ENCODE results near the gene SLC2A11.
"Not testable (repeated sequence)": the region's sequence is repeated elsewhere in the genome, so short reads cannot be mapped to it uniquely, and the experiment has no call there.

Gene SLC2A11

GRCh38 chr22:23906641-23907040 lies 49.0 kb downstream of the SLC2A11 start:
- WGBS (ENCODE audit: extremely low coverage, insufficient coverage, insufficient read length), result no CpG with 5 or more reads among the region's 4 CpGs

GRCh38 chr22:23907423-23907822 lies 49.7 kb downstream of the SLC2A11 start:
- H3K9ac ChIP-seq (ENCODE audit: low read length); H2BK120ac ChIP-seq (ENCODE audit: insufficient read depth, low read length, poor library complexity); H3K27ac ChIP-seq (ENCODE audit: low read depth, low read length); H3K27me3 ChIP-seq (ENCODE audit: insufficient read depth, low read length); H3K79me1 ChIP-seq (ENCODE audit: low read length); H4K91ac ChIP-seq (ENCODE audit: low read depth, low read length); H3K9me3 ChIP-seq (ENCODE audit: insufficient read depth, low read depth, low read length); H3K23ac ChIP-seq (ENCODE audit: low read length); H3K4me2 ChIP-seq (ENCODE audit: low read length); H2BK12ac ChIP-seq (ENCODE audit: low read length); H3K4me1 ChIP-seq (ENCODE audit: control insufficient read depth in 1 of 2, insufficient read depth in 2 of 2, low read length in 2 of 2); H3K4ac ChIP-seq (ENCODE audit: low read depth, low read length); H3K4me3 ChIP-seq (ENCODE audit: low read depth, low read length); H3K18ac ChIP-seq (ENCODE audit: low read length); H3K14ac ChIP-seq (ENCODE audit: low read length); H3K36me3 ChIP-seq (ENCODE audit: control insufficient read depth in 1 of 2, insufficient read depth in 2 of 2, low read length in 2 of 2); H2AFZ ChIP-seq (ENCODE audit: insufficient read depth, low read length, poor library complexity); H4K12ac ChIP-seq (ENCODE audit: low read depth, low read length); H2BK5ac ChIP-seq (ENCODE audit: low read depth, low read length, poor library complexity); H3K79me2 ChIP-seq (ENCODE audit: control insufficient read depth, insufficient read depth, low read length, poor library complexity); H2AK5ac ChIP-seq (ENCODE audit: low read length); H4K8ac ChIP-seq (ENCODE audit: low read depth, low read length): not testable (repeated sequence)
- DNase-seq, result peak; percentile 60 to 79
- no CpG with 5 or more reads among the region's 10 CpGs for WGBS (ENCODE audit: extremely low coverage, insufficient coverage, insufficient read length)

More at GRCh38 chr22:23906641-23907040, 49.0 kb downstream of the SLC2A11 start:
- Histone ChIP-seq H3K4me1 (ENCODE audit: control insufficient read depth in 1 of 2, insufficient read depth in 2 of 2, low read length in 2 of 2) (no peaks in the 10 kb centered on the region), H3K14ac (ENCODE audit: low read length) (no peak overlapping the region), H2BK12ac (ENCODE audit: low read length) (no peak overlapping the region), H3K9ac (ENCODE audit: low read length) (no peak overlapping the region), H3K4me2 (ENCODE audit: low read length) (no peak overlapping the region), H3K9me3 (ENCODE audit: insufficient read depth, low read depth, low read length) (peaks cover 3% of the 10 kb centered on the region), H2BK120ac (ENCODE audit: insufficient read depth, low read length, poor library complexity) (no peak overlapping the region), H4K91ac (ENCODE audit: low read depth, low read length) (no peak overlapping the region), H3K4ac (ENCODE audit: low read depth, low read length) (no peak overlapping the region), H3K23ac (ENCODE audit: low read length) (no peak overlapping the region), H4K12ac (ENCODE audit: low read depth, low read length) (no peak overlapping the region), H3K27me3 (ENCODE audit: insufficient read depth, low read length) (no peaks in the 10 kb centered on the region), H2BK5ac (ENCODE audit: low read depth, low read length, poor library complexity) (no peak overlapping the region), H3K36me3 (ENCODE audit: control insufficient read depth in 1 of 2, insufficient read depth in 2 of 2, low read length in 2 of 2) (no peaks in the 10 kb centered on the region), H3K4me3 (ENCODE audit: low read depth, low read length) (no peak overlapping the region), H2AFZ (ENCODE audit: insufficient read depth, low read length, poor library complexity) (no peak overlapping the region), H4K8ac (ENCODE audit: low read depth, low read length) (no peak overlapping the region), H3K18ac (ENCODE audit: low read length) (no peak overlapping the region), H2AK5ac (ENCODE audit: low read length) (no peak overlapping the region), H3K79me2 (ENCODE audit: control insufficient read depth, insufficient read depth, low read length, poor library complexity) (no peaks in the 10 kb centered on the region), H3K27ac (ENCODE audit: low read depth, low read length) (no peak overlapping the region), H3K79me1 (ENCODE audit: low read length) (no peaks in the 10 kb centered on the region)
- no peak for DNase-seq

- no peaks in the 10 kb centered on the region for H3K27me3 ChIP-seq (ENCODE audit: insufficient read depth, low read length)
- peaks cover 0 to 4% of the 10 kb centered on the region in 2 experiments for H3K4me1 ChIP-seq (ENCODE audit: control insufficient read depth in 1 of 2, insufficient read depth in 2 of 2, low read length in 2 of 2)
- H4K91ac ChIP-seq (ENCODE audit: low read depth, low read length), result no peak overlapping the region
- no peak overlapping the region for H2AK5ac ChIP-seq (ENCODE audit: low read length)
- no peak overlapping the region for H2BK12ac ChIP-seq (ENCODE audit: low read length)
- no peak for DNase-seq
- peaks cover 3% of the 10 kb centered on the region for H3K79me2 ChIP-seq (ENCODE audit: control insufficient read depth, insufficient read depth, low read length, poor library complexity)
- H3K79me1 ChIP-seq (ENCODE audit: low read length), result peaks cover 2% of the 10 kb centered on the region
- no peak overlapping the region for H3K4me2 ChIP-seq (ENCODE audit: low read length)
- no CpG with 5 or more reads among the region's 11 CpGs for WGBS (ENCODE audit: extremely low coverage, insufficient coverage, insufficient read length)
- peak overlapping the region; percentile 32 for H2BK120ac ChIP-seq (ENCODE audit: insufficient read depth, low read length, poor library complexity)
- no peak overlapping the region for H3K14ac ChIP-seq (ENCODE audit: low read length)
- H3K18ac ChIP-seq (ENCODE audit: low read length), result no peak overlapping the region
- no peak overlapping the region for H2BK5ac ChIP-seq (ENCODE audit: low read depth, low read length, poor library complexity)
- H3K9ac ChIP-seq (ENCODE audit: low read length), result no peak overlapping the region
- no peaks in the 10 kb centered on the region for H3K36me3 ChIP-seq (ENCODE audit: control insufficient read depth in 1 of 2, insufficient read depth in 2 of 2, low read length in 2 of 2)
- no peak overlapping the region for H3K23ac ChIP-seq (ENCODE audit: low read length)
- H2AFZ ChIP-seq (ENCODE audit: insufficient read depth, low read length, poor library complexity), result no peak overlapping the region
- H3K9me3 ChIP-seq (ENCODE audit: insufficient read depth, low read depth, low read length), result peaks cover 1% of the 10 kb centered on the region
- H4K12ac ChIP-seq (ENCODE audit: low read depth, low read length), result no peak overlapping the region
- H3K27ac ChIP-seq (ENCODE audit: low read depth, low read length), result no peak overlapping the region
- H3K4me3 ChIP-seq (ENCODE audit: low read depth, low read length), result no peak overlapping the region
- no peak overlapping the region for H3K4ac ChIP-seq (ENCODE audit: low read depth, low read length)
- no peak overlapping the region for H4K8ac ChIP-seq (ENCODE audit: low read depth, low read length)
These were observed 51.0 kb downstream of the SLC2A11 start for GRCh38 chr22:23908587-23909205.

- no peak overlapping the region for H4K91ac ChIP-seq (ENCODE audit: low read depth, low read length)
- no peak for DNase-seq
- H2BK12ac ChIP-seq (ENCODE audit: low read length), result no peak overlapping the region
- H3K9ac ChIP-seq (ENCODE audit: low read length), result no peak overlapping the region
- no peak overlapping the region for H3K27ac ChIP-seq (ENCODE audit: low read depth, low read length)
- WGBS (ENCODE audit: extremely low coverage, insufficient coverage, insufficient read length), result no CpG with 5 or more reads among the region's 6 CpGs
- H3K4me3 ChIP-seq (ENCODE audit: low read depth, low read length), result no peak overlapping the region
- no peak overlapping the region for H3K4ac ChIP-seq (ENCODE audit: low read depth, low read length)
- H3K14ac ChIP-seq (ENCODE audit: low read length), result no peak overlapping the region
- H3K27me3 ChIP-seq (ENCODE audit: insufficient read depth, low read length), result no peaks in the 10 kb centered on the region
- H2BK120ac ChIP-seq (ENCODE audit: insufficient read depth, low read length, poor library complexity), result no peak overlapping the region
- no peak overlapping the region for H4K12ac ChIP-seq (ENCODE audit: low read depth, low read length)
- H3K18ac ChIP-seq (ENCODE audit: low read length), result no peak overlapping the region
- H2AK5ac ChIP-seq (ENCODE audit: low read length), result no peak overlapping the region
- H2BK5ac ChIP-seq (ENCODE audit: low read depth, low read length, poor library complexity), result no peak overlapping the region
- H4K8ac ChIP-seq (ENCODE audit: low read depth, low read length), result no peak overlapping the region
- H2AFZ ChIP-seq (ENCODE audit: insufficient read depth, low read length, poor library complexity), result no peak overlapping the region
- H3K36me3 ChIP-seq (ENCODE audit: control insufficient read depth in 1 of 2, insufficient read depth in 2 of 2, low read length in 2 of 2), result no peaks in the 10 kb centered on the region
- H3K79me1 ChIP-seq (ENCODE audit: low read length), result peaks cover 3% of the 10 kb centered on the region
- peaks cover 4% of the 10 kb centered on the region for H3K79me2 ChIP-seq (ENCODE audit: control insufficient read depth, insufficient read depth, low read length, poor library complexity)
- peaks cover 1% of the 10 kb centered on the region for H3K9me3 ChIP-seq (ENCODE audit: insufficient read depth, low read depth, low read length)
- H3K4me2 ChIP-seq (ENCODE audit: low read length), result no peak overlapping the region
- H3K4me1 ChIP-seq (ENCODE audit: control insufficient read depth in 1 of 2, insufficient read depth in 2 of 2, low read length in 2 of 2), result peaks cover 0 to 4% of the 10 kb centered on the region in 2 experiments
- H3K23ac ChIP-seq (ENCODE audit: low read length), result no peak overlapping the region
These were observed 51.7 kb downstream of the SLC2A11 start for GRCh38 chr22:23909296-23909898.
